Rectal smooth muscle tissue (tissue), 1 donor: ENCODE data around the gene CAB39L.

ENCODE experiments used
- H3K27ac ChIP-seq: one replicate; pipeline ENCODE4 v1.7.0; 2013; ENCODE audit warnings: low read depth, low read length, inconsistent platforms
- H3K27me3 ChIP-seq: one replicate; pipeline ENCODE4 v1.7.0; 2013; ENCODE audit warnings: low read length; ENCODE audit not compliant: control insufficient read depth, insufficient read depth
- H3K36me3 ChIP-seq: one replicate; pipeline ENCODE4 v1.7.0; 2013; ENCODE audit warnings: low read length; ENCODE audit not compliant: control insufficient read depth, insufficient read depth
- H3K4me1 ChIP-seq: one replicate; pipeline ENCODE4 v1.7.0; 2013; ENCODE audit warnings: low read length; ENCODE audit not compliant: control insufficient read depth, insufficient read depth
- H3K4me3 ChIP-seq: one replicate; pipeline ENCODE4 v1.7.0; 2013; ENCODE audit warnings: low read length
- H3K9ac ChIP-seq: one replicate; pipeline ENCODE4 v1.7.0; 2013; ENCODE audit warnings: low read length

Gene CAB39L

GRCh38 chr13:49409008-49409407 lies 34.9 kb downstream of the CAB39L start:
- Histone ChIP-seq H3K27ac (peak overlapping the region; percentile 16), H3K4me3 (no peak overlapping the region), H3K36me3 (no peaks in the 10 kb centered on the region), H3K27me3 (no peaks in the 10 kb centered on the region), H3K9ac (no peak overlapping the region), H3K4me1 (peaks cover 4% of the 10 kb centered on the region)

DNA sequence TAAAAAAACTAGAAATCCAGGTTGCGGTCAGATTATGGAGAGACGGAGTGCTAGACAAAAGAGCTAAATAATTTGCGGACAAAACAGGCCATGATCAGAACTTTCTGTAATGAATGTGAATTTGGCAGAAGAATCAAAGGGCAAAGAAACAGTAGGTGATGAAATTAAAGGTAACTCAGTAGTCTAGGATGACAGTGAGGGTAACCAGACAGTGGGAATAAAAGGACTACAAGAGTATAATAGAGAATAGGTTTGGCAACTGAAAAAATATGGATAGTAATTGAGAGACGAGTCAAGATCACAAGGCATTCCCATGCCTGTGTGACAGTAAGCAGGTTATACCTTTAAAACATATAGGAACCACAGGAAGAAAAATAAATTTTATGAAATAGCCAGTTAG lies 35.9 kb downstream of the CAB39L start:
- Histone ChIP-seq H3K27ac (peak overlapping the region; percentile 60), H3K9ac (no peak overlapping the region), H3K36me3 (no peaks in the 10 kb centered on the region), H3K4me3 (no peak overlapping the region), H3K4me1 (peaks cover 4% of the 10 kb centered on the region), H3K27me3 (no peaks in the 10 kb centered on the region)

- H3K27ac ChIP-seq: no peak overlapping the region
- H3K36me3 ChIP-seq: no peaks in the 10 kb centered on the region
- H3K4me1 ChIP-seq: peaks cover 7% of the 10 kb centered on the region
- H3K4me3 ChIP-seq: no peak overlapping the region
- no peaks in the 10 kb centered on the region for H3K27me3 ChIP-seq
- no peak overlapping the region for H3K9ac ChIP-seq
These were observed 36.8 kb downstream of the CAB39L start for GRCh38 chr13:49407068-49407467.

- no peak overlapping the region for H3K9ac ChIP-seq
- H3K4me3 ChIP-seq: no peak overlapping the region
These were observed 39.2 kb downstream of the CAB39L start for GRCh38 chr13:49404703-49405020.

GRCh38 chr13:49403996-49404702 lies 39.7 kb downstream of the CAB39L start:
- Histone ChIP-seq H3K36me3 (no peaks in the 10 kb centered on the region), H3K27ac (peak overlapping the region; percentile 19), H3K4me1 (peaks cover 4% of the 10 kb centered on the region), H3K4me3 (no peak overlapping the region), H3K9ac (no peak overlapping the region), H3K27me3 (no peaks in the 10 kb centered on the region)

More at GRCh38 chr13:49404703-49405020, 39.2 kb downstream of the CAB39L start:
- H3K27ac ChIP-seq: no peak overlapping the region
- H3K36me3 ChIP-seq: no peaks in the 10 kb centered on the region
- no peaks in the 10 kb centered on the region for H3K27me3 ChIP-seq
- peaks cover 4% of the 10 kb centered on the region for H3K4me1 ChIP-seq

DNA sequence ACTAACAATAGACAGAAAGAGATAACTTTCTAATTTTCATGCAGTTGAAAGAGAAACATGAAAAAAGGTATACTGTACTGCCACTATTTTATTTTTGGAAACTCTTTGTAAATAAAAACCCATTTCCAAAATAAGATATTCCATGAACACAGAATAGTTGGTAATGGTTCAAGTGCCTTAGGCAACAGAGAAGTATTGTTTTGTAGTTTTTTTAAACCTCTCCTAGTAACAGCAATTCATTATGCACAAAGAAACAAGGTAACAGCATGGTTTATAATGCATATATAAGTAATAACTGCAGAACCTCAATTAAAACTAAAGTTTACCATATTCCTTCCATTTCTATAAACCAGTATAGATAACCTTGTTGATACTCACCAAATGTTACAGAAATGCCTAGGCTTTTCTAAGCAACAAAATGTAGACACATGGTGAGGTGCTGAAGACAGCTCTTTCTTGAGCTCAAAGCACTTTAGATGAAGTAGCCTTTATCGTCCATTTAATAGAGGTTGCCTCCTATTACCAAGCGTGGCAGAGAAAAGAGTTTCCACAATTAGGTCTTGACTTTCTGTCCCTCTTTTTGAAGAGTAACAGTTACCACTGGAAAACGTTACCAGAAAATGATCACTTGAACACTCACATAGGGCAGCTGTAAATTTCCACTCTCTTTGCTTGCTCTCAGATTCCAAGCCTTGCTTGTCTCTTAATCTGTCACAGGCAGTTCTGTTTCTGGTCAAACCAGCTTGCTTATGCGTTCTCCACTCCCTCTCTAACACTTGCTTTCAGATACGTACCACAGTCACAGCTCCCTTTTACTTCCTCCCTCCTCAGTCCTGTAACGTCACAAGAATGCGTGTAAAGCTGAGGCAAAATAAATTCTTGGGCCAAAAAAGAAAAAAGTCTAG lies 42.9 kb downstream of the CAB39L start:
- Histone ChIP-seq H3K9ac (no peak overlapping the region), H3K4me1 (peaks cover 4% of the 10 kb centered on the region), H3K4me3 (peak overlapping the region; percentile 37), H3K27me3 (no peaks in the 10 kb centered on the region), H3K27ac (peak overlapping the region; percentile 85), H3K36me3 (no peaks in the 10 kb centered on the region)

- Histone ChIP-seq H3K27ac (peak overlapping the region; percentile 85), H3K9ac (no peak overlapping the region), H3K4me3 (peak overlapping the region; percentile 37), H3K27me3 (no peaks in the 10 kb centered on the region), H3K36me3 (no peaks in the 10 kb centered on the region), H3K4me1 (peaks cover 4% of the 10 kb centered on the region)
These were observed 43.9 kb downstream of the CAB39L start for GRCh38 chr13:49399801-49400472.

- Histone ChIP-seq H3K9ac (no peak overlapping the region), H3K4me3 (no peak overlapping the region), H3K27me3 (no peaks in the 10 kb centered on the region), H3K36me3 (no peaks in the 10 kb centered on the region), H3K27ac (peak overlapping the region; percentile 63), H3K4me1 (no peaks in the 10 kb centered on the region)
These were observed 47.9 kb downstream of the CAB39L start for GRCh38 chr13:49395878-49396380.

DNA sequence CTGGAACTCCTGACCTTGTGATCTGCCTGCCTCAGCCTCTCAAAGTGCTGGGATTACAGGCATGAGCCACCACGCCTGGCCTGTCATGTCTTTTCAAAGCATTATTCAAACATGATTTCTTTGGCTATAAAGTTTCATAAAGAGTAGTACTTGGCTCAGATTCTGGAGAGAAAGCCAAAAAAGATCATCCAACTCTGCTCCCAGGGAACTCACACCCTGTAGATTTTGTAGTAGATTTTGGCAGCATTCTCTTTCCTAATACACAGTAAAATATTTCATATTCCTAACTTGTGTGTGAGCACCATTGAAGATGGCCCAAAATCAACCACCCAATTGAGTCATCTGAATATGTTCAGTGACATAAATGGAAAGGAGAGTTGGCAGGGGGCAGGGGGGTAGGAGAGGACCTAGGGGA lies 48.4 kb downstream of the CAB39L start:
- H3K4me3 ChIP-seq: no peak overlapping the region
- H3K27me3 ChIP-seq: no peaks in the 10 kb centered on the region
- no peak overlapping the region for H3K9ac ChIP-seq
- no peaks in the 10 kb centered on the region for H3K4me1 ChIP-seq
- H3K27ac ChIP-seq: peak overlapping the region; percentile 63
- no peaks in the 10 kb centered on the region for H3K36me3 ChIP-seq

GRCh38 chr13:49388091-49388635 lies 55.7 kb downstream of the CAB39L start:
- H3K9ac ChIP-seq: no peak overlapping the region
- no peaks in the 10 kb centered on the region for H3K27me3 ChIP-seq
- no peaks in the 10 kb centered on the region for H3K36me3 ChIP-seq
- H3K4me3 ChIP-seq: no peak overlapping the region
- H3K27ac ChIP-seq: no peak overlapping the region
- no peaks in the 10 kb centered on the region for H3K4me1 ChIP-seq

DNA sequence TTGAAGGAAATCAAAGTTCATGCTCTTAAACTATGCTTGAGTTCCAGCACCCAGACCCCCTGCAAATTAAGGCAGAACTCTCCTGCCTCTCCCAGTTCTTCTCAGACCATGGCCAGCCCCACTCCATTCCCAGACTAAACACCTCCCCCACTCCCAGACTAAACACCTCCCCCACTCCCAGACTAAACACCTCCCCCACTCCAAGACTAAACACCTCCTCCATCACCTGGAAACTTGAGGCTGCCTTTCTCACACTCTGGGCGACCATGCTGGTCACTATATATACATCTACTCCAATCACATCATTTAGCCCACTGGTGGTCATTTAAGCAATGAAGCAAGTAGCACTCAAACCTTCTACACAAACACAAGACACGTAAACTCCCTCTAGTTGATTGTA lies 57.2 kb downstream of the CAB39L start:
- no peak overlapping the region for H3K9ac ChIP-seq
- no peak overlapping the region for H3K27ac ChIP-seq
- no peak overlapping the region for H3K4me3 ChIP-seq
- no peaks in the 10 kb centered on the region for H3K4me1 ChIP-seq
- no peaks in the 10 kb centered on the region for H3K27me3 ChIP-seq
- H3K36me3 ChIP-seq: no peaks in the 10 kb centered on the region

DNA sequence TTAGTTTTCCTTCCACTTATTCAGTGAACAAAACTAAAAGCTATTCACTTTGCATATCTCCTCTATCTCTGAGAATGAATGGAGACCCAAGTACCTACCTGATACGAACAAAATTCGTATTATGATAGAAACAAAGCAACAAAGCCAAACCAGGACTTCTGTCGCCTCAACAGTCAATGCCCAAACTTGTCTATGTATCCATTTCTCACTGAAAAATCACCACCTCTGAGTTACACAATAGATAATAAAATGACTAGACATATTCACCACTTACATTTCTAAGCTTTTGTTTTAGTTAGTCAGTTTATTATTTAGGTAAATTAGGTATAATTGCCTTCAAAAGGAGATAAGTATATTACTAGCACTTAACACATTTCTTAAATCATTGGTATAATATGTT lies 67.7 kb downstream of the CAB39L start:
- peaks cover 15% of the 10 kb centered on the region for H3K4me1 ChIP-seq
- H3K27ac ChIP-seq: no peak overlapping the region
- no peak overlapping the region for H3K9ac ChIP-seq
- H3K36me3 ChIP-seq: no peaks in the 10 kb centered on the region
- no peaks in the 10 kb centered on the region for H3K27me3 ChIP-seq
- H3K4me3 ChIP-seq: no peak overlapping the region
